Naive thymus-derived CD4-positive, alpha-beta T cell (primary cell): ENCODE data around the gene CHN2. TPM values are rescaled to one million over a fixed set of nuclear protein-coding genes. Genes with fewer than 3 reads are reported as not detected.
A peak's percentile ranks its signal among the peaks of the same experiment; 100 is the strongest.

Source experiments
- ATAC-seq: fragments of 150-1000 bp; cut with Tn5 transposase; 2 replicates; pipeline ENCODE4 v1.10.0; 2021; ENCODE audit warnings: mild to moderate bottlenecking, moderate library complexity
- CTCF ChIA-PET: fragments of 350-600 bp; sonication (Branson Sonifier 250); formaldehyde crosslinking; loops from one replicate; lab custom pipeline; 2021; ENCODE audit warnings: antibody characterized with exemption; lab: Charles Lee
- POLR2A ChIA-PET: fragments of 350-600 bp; sonication (Branson Sonifier 250); formaldehyde crosslinking; loops from one replicate; lab custom pipeline; 2021; ENCODE audit warnings: antibody characterized with exemption, inconsistent platforms; lab: Charles Lee
- DNase-seq, 9 donors: peaks; one replicate each; pipeline versions ENCODE4 v3.0.0 to v3.0.0-alpha.2; 2020 to 2022; ENCODE audit warnings: mixed read lengths in 1 of 9
- H3K27ac ChIP-seq: one replicate; pipeline ENCODE4 v1.7.0; 2013; ENCODE audit warnings: mild to moderate bottlenecking, low read depth, low read length, moderate library complexity
- H3K27me3 ChIP-seq, 2 donors: one replicate each; pipeline ENCODE4 v1.7.0; 2013; ENCODE audit warnings: low read length in 2 of 2, mild to moderate bottlenecking in 2 of 2, moderate library complexity in 2 of 2; ENCODE audit not compliant: control insufficient read depth in 2 of 2, insufficient read depth in 2 of 2
- H3K36me3 ChIP-seq, 3 experiments: 1 replicate in 2 of 3; 2 replicates in 1 of 3; pipeline ENCODE4 v1.7.0; 2013; ENCODE audit warnings: low read length in 3 of 3, mild to moderate bottlenecking in 3 of 3, moderate library complexity in 1 of 3; ENCODE audit not compliant: insufficient read depth in 3 of 3, control insufficient read depth in 2 of 3
- H3K4me1 ChIP-seq, 2 donors: one replicate each; pipeline ENCODE4 v1.7.0; 2013; ENCODE audit warnings: low read length in 2 of 2, mild to moderate bottlenecking in 2 of 2, moderate library complexity in 1 of 2; ENCODE audit not compliant: control insufficient read depth in 2 of 2, insufficient read depth in 2 of 2
- H3K4me3 ChIP-seq: 2 replicates; pipeline ENCODE4 v1.7.0; 2013; ENCODE audit warnings: mild to moderate bottlenecking, low read length
- H3K9me3 ChIP-seq, 3 experiments: 1 replicate in 2 of 3; 2 replicates in 1 of 3; pipeline ENCODE4 v1.7.0; 2013; ENCODE audit warnings: low read length in 3 of 3; ENCODE audit not compliant: control insufficient read depth in 2 of 3
- H3K27ac Mint-ChIP-seq, 9 donors: one replicate each; pipeline ENCODE4 v1.8.0; 2020 to 2022; ENCODE audit warnings: mixed read lengths in 9 of 9, mild to moderate bottlenecking in 8 of 9, moderate library complexity in 5 of 9, inconsistent platforms in 2 of 9
- H3K27me3 Mint-ChIP-seq, 5 donors: one replicate each; pipeline ENCODE4 v1.8.0; 2021 to 2022; ENCODE audit warnings: mixed read lengths in 5 of 5, mild to moderate bottlenecking in 1 of 5
- H3K36me3 Mint-ChIP-seq, 5 donors: one replicate each; pipeline ENCODE4 v1.8.0; 2020 to 2022; ENCODE audit warnings: mixed read lengths in 5 of 5, mild to moderate bottlenecking in 3 of 5, inconsistent platforms in 1 of 5
- H3K4me1 Mint-ChIP-seq, 7 donors: one replicate each; pipeline ENCODE4 v1.8.0; 2020 to 2022; ENCODE audit warnings: mixed read lengths in 7 of 7, mild to moderate bottlenecking in 3 of 7, inconsistent platforms in 1 of 7
- H3K4me3 Mint-ChIP-seq, 10 donors: one replicate each; pipeline ENCODE4 v1.8.0; 2020 to 2022; ENCODE audit warnings: mild to moderate bottlenecking in 10 of 10, mixed read lengths in 10 of 10, moderate library complexity in 6 of 10, inconsistent platforms in 2 of 10
- H3K9me3 Mint-ChIP-seq, 11 donors: one replicate each; pipeline ENCODE4 v1.8.0; 2020 to 2022; ENCODE audit warnings: mixed read lengths in 11 of 11, mild to moderate bottlenecking in 4 of 11, inconsistent platforms in 1 of 11, moderate library complexity in 1 of 11
- intact Hi-C, 2 donors: fragments of 100-400 bp; cut with micrococcal nuclease; formaldehyde crosslinking; loops; one replicate each; pipeline ENCODE4 v1.15.1; 2023
- polyA plus RNA-seq, 2 donors: library from polyadenylated mRNA; unstranded; fragments of 300-500 nt; fragmentation: Illumina TruSeq; gene quantifications; one replicate each; pipeline ENCODE4 v1.2.3, GENCODE V29; 2021
- total RNA-seq, 6 experiments: library from RNA in 5 of 6; stranded (reverse) in 5 of 6; gene quantifications; 1 replicate in 5 of 6; 2 replicates in 1 of 6; pipeline ENCODE4 v1.2.3 and lab custom pipeline; 2021 to 2026

The CHN2 gene
- total and polyA plus RNA-seq, 7 experiments from 2014 or later = 0.34 to 28.1 (median 0.98) TPM

DNA sequence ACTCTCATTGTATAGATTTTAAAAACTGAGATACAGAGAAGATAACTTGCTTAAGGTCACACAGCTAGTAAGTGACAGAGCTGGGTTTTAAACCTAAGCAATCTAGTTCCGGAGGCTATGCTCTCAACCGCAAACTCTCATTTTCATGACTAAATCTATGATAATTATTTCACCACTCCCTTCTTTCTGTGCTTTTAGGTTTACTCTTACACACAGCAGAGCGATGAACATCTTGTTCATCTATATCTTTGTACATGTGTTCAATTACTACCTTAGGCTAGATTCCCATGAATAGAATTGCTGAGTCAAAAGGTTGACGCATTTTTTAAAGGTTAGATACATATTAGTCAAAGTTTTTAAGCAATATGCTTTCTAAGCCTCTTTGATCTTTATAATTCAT lies 154.8 kb downstream of the CHN2 start:
- Histone ChIP-seq H3K27ac (no peak overlapping the region), H3K9me3 (no peaks in the 10 kb centered on the region), H3K36me3 (no peaks in the 10 kb centered on the region), H3K4me1 (no peaks in the 10 kb centered on the region), H3K27me3 (no peaks in the 10 kb centered on the region), H3K4me3 (no peak overlapping the region)
- no peaks in the 10 kb centered on the region for H3K36me3 Mint-ChIP-seq
- ChIA-PET POLR2A (no interaction called here), CTCF (no interaction called here)
- H3K9me3 Mint-ChIP-seq = no peaks in the 10 kb centered on the region
- peaks cover 0 to 7% (median 5%) of the 10 kb centered on the region in 5 donors for H3K27me3 Mint-ChIP-seq
- intact Hi-C loops = no loop called here
- H3K4me3 Mint-ChIP-seq = no peak overlapping the region
- ATAC-seq = no peak
- no peak overlapping the region for H3K27ac Mint-ChIP-seq
- no peaks in the 10 kb centered on the region for H3K4me1 Mint-ChIP-seq
- no peak for DNase-seq

DNA sequence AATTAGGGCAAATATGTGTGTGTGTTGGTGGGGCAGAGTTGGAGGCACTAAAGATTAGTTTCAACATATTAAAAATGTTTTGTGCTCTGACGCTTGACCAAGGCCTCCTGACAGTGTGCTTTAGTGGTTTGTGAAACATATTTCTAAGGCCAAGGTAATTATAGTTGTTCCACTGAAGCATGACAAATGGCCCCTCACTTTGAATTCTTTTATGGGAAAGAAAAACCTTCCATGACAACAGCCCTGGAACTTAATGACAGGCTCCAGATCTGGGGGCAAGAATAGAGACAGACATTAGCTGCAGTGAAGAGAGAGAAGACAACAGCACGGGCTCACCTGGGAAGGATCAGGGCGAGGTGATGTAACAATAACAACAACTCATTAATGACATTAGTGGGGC lies 155.8 kb downstream of the CHN2 start:
- H3K36me3 Mint-ChIP-seq = no peaks in the 10 kb centered on the region
- DNase-seq = no peak

DNA sequence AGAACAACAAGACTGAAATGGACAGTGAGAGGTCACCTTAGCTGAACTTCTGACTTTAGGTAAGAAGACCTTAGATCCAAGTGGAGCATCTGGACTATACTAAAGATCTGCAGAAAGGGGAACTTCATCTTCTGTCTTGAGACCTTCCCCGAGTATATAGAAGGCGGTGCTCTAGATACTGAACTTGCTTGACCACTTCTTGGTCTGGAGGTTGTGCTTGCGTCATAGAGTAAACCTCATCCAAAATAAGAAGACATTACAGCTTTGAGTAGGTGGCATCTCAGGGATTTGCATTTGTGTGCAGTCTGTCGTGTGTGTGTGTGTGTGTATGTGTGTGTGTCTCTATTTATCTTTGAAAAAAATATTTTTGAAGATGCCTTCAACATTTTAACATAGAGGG lies 157.5 kb downstream of the CHN2 start:
- H3K27ac Mint-ChIP-seq = no peak overlapping the region
- DNase-seq (no peak), ATAC-seq (peak; percentile 81)
- Histone ChIP-seq H3K36me3 (no peaks in the 10 kb centered on the region), H3K9me3 (no peaks in the 10 kb centered on the region), H3K27me3 (no peaks in the 10 kb centered on the region), H3K4me1 (no peaks in the 10 kb centered on the region), H3K27ac (no peak overlapping the region), H3K4me3 (no peak overlapping the region)
- H3K9me3 Mint-ChIP-seq = no peaks in the 10 kb centered on the region
- no peaks in the 10 kb centered on the region for H3K4me1 Mint-ChIP-seq
- H3K36me3 Mint-ChIP-seq = no peaks in the 10 kb centered on the region
- peaks cover 0 to 7% (median 5%) of the 10 kb centered on the region in 5 donors for H3K27me3 Mint-ChIP-seq
- POLR2A ChIA-PET = no interaction called here
- CTCF ChIA-PET = no interaction called here
- intact Hi-C loops = no loop called here
- H3K4me3 Mint-ChIP-seq = no peak overlapping the region

More for the DNA sequence above, 155.8 kb downstream of the CHN2 start:
- Mint-ChIP-seq H3K27ac (no peak overlapping the region), H3K4me3 (no peak overlapping the region), H3K9me3 (no peaks in the 10 kb centered on the region), H3K4me1 (no peaks in the 10 kb centered on the region), H3K27me3 (peaks cover 0 to 7% (median 5%) of the 10 kb centered on the region in 5 donors)
- POLR2A ChIA-PET = no interaction called here
- H3K4me1 ChIP-seq = no peaks in the 10 kb centered on the region
- H3K36me3 ChIP-seq = no peaks in the 10 kb centered on the region
- CTCF ChIA-PET = interaction anchor here (0.6 kb wide), 1 partner anchor 63 kb away, joined by 3 read pairs; no protein-coding TSS in a partner anchor
- H3K9me3 ChIP-seq = no peaks in the 10 kb centered on the region
- intact Hi-C loops = no loop called here
- no peak overlapping the region for H3K27ac ChIP-seq
- no peak for ATAC-seq
- no peak overlapping the region for H3K4me3 ChIP-seq
- H3K27me3 ChIP-seq = no peaks in the 10 kb centered on the region

DNA sequence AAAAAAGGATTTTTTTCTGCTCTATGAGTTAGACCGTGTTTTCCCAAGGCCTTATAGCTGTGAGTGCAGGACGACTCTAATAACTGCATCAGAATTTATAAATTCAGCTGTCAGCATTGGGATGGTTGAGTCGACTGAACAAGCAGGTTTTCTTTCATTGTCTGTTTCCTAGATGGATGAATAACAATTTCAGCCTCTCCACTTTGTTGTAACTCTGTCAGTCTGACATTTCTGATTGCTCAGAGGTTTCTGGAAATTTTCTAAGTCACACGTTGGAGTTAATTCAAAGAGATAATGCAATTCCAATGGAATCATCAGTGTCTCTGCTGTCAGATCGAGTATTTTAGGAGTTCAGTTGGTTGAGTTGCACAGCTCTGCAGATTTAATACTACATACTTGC lies 159.2 kb downstream of the CHN2 start:
- Histone ChIP-seq H3K27me3 (no peaks in the 10 kb centered on the region), H3K27ac (no peak overlapping the region), H3K4me1 (no peaks in the 10 kb centered on the region), H3K4me3 (no peak overlapping the region), H3K9me3 (no peaks in the 10 kb centered on the region), H3K36me3 (no peaks in the 10 kb centered on the region)
- no peaks in the 10 kb centered on the region for H3K36me3 Mint-ChIP-seq
- ChIA-PET POLR2A (no interaction called here), CTCF (no interaction called here)
- no peak overlapping the region for H3K4me3 Mint-ChIP-seq
- intact Hi-C loops = no loop called here
- H3K27ac Mint-ChIP-seq = no peak overlapping the region
- DNase-seq (no peak), ATAC-seq (no peak)
- H3K9me3 Mint-ChIP-seq = no peaks in the 10 kb centered on the region
- peaks cover 0 to 7% (median 5%) of the 10 kb centered on the region in 5 donors for H3K27me3 Mint-ChIP-seq
- H3K4me1 Mint-ChIP-seq = no peaks in the 10 kb centered on the region

DNA sequence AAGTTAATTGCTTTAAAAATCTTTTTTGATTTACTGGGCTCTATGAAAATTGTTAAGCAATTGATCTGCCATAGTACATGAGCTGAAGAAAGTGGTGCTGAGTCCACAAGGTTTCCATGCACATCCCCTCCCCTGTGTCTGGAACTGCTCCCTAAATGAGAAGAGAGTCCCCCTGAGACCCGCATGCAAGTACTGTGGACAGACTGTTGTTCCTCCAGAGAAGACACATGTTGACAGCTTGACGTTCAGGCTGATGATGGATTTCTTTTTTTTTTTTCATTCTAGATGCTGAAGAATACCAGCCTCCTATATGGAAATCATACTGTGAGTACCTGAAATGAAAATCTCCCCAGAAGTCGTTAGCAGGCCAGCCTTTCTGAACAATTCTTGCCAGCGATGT lies 159.8 kb downstream of the CHN2 start:
- ChIA-PET POLR2A (no interaction called here), CTCF (no interaction called here)
- H3K9me3 ChIP-seq = no peaks in the 10 kb centered on the region
- Mint-ChIP-seq H3K9me3 (no peaks in the 10 kb centered on the region), H3K4me1 (no peaks in the 10 kb centered on the region), H3K27ac (no peak overlapping the region), H3K36me3 (no peaks in the 10 kb centered on the region), H3K4me3 (no peak overlapping the region), H3K27me3 (peaks cover 0 to 7% (median 5%) of the 10 kb centered on the region in 5 donors)
- DNase-seq (no peak), ATAC-seq (no peak)
- H3K4me1 ChIP-seq = no peaks in the 10 kb centered on the region
- intact Hi-C loops = no loop called here
- H3K4me3 ChIP-seq = no peak overlapping the region
- no peaks in the 10 kb centered on the region for H3K36me3 ChIP-seq
- no peak overlapping the region for H3K27ac ChIP-seq
- H3K27me3 ChIP-seq = no peaks in the 10 kb centered on the region

DNA sequence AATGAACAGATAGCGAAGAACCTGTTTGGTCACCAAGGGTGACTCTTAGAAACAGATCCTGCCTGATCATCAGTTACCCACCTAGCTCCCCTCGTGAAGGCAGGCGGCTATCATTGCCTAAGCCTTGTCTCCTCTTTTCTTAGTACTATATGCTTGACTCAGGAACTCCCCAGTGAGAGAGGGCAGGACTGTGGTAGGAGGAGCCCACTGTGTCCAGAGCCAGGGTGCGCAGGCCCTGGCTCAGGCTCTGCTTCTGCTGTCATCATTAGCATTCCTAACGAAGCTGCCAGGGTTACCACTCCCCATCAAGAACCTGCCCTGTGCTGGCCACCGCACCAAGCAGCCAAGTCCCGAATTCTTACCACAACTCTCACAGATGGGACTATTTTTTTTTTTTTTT lies 160.8 kb downstream of the CHN2 start:
- Mint-ChIP-seq H3K27me3 (peaks cover 0 to 5% (median 3%) of the 10 kb centered on the region in 5 donors), H3K4me1 (no peaks in the 10 kb centered on the region), H3K36me3 (no peaks in the 10 kb centered on the region), H3K27ac (no peak overlapping the region), H3K9me3 (no peaks in the 10 kb centered on the region), H3K4me3 (no peak overlapping the region)
- no peak overlapping the region for H3K4me3 ChIP-seq
- H3K27me3 ChIP-seq = no peaks in the 10 kb centered on the region
- H3K36me3 ChIP-seq = no peaks in the 10 kb centered on the region
- no peaks in the 10 kb centered on the region for H3K9me3 ChIP-seq
- intact Hi-C loops = no loop called here
- no peaks in the 10 kb centered on the region for H3K4me1 ChIP-seq
- CTCF ChIA-PET = no interaction called here
- DNase-seq (no peak), ATAC-seq (no peak)
- H3K27ac ChIP-seq = no peak overlapping the region
- POLR2A ChIA-PET = no interaction called here

DNA sequence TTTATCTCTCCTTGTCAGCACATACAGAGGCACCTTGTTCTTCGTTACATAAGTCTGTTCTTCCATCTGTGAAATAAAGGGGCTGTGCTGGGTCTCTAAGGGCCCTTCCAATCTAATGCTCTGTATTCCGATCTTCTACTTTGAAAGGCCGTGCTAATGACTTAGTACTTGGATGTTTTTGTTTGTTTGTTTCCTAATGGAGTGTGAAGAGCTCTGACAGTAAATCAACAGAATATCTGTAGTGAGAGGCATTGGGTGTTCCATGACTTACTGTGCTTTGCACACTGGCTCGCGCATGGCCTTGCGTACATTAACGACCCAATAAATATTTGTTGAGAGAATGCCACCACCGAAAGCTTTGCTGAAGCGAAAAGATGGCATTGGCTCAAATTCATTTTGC lies 162.1 kb downstream of the CHN2 start:
- H3K27ac ChIP-seq = no peak overlapping the region
- ChIA-PET POLR2A (no interaction called here), CTCF (no interaction called here)
- H3K27me3 ChIP-seq = no peaks in the 10 kb centered on the region
- no peaks in the 10 kb centered on the region for H3K4me1 Mint-ChIP-seq
- H3K36me3 ChIP-seq = no peaks in the 10 kb centered on the region
- H3K36me3 Mint-ChIP-seq = no peaks in the 10 kb centered on the region
- ATAC-seq = no peak
- no peaks in the 10 kb centered on the region for H3K9me3 Mint-ChIP-seq
- H3K4me1 ChIP-seq = no peaks in the 10 kb centered on the region
- H3K4me3 Mint-ChIP-seq = no peak overlapping the region
- intact Hi-C loops = no loop called here
- H3K4me3 ChIP-seq = no peak overlapping the region
- no peak overlapping the region for H3K27ac Mint-ChIP-seq
- peaks cover 0 to 5% (median 0%) of the 10 kb centered on the region in 5 donors for H3K27me3 Mint-ChIP-seq
- DNase-seq = no peak
- H3K9me3 ChIP-seq = no peaks in the 10 kb centered on the region
